HG03039 (cell line): ENCODE results near the gene UHRF1.
A peak's percentile ranks its signal among the peaks of the same experiment; 100 is the strongest.
"Not testable (repeated sequence)": the region's sequence is repeated elsewhere in the genome, so short reads cannot be mapped to it uniquely, and the experiment has no call there.

ENCODE experiments used
- ATAC-seq: cut with Tn5 transposase; IDR thresholded peaks from one replicate; pipeline ENCODE4 v1.9.1; 2021; ENCODE audit warnings: mild to moderate bottlenecking, moderate library complexity; ENCODE audit not compliant: unreplicated experiment

Gene UHRF1

GRCh38 chr19:4909156-4909896 is at the start of gene UHRF1:
Gene UHRF1 (plus strand): TSS chr19:4909501. CDS start chr19:4910886, 1,385 bp downstream.
- ATAC-seq: peak; percentile 4

DNA sequence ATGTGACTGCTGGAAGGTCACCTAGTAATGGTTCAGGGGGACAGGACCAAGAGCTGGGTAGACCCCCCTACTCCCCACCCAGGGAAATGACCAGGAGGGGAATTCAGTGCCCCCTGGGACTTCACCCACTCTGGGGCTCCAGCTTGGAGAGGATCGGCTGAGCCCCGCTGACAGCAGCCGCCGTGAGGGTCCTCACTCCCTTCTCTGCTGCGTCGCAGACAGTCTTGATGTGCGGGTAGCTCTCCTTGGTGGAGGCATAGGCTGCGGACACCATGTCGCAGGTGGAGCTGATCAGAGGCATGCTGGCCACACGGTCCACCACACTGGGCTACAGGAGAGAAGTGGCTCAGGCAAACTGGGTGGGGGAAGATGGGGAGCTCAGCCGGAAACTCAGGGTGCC is 49.6 kb upstream of the UHRF1 start:
- no peak for ATAC-seq

- ATAC-seq: no peak
Observed at GRCh38 chr19:4861147-4861546, 48.2 kb upstream of the UHRF1 start.

GRCh38 chr19:4866595-4867424 is 42.5 kb upstream of the UHRF1 start:
- ATAC-seq: no peak

DNA sequence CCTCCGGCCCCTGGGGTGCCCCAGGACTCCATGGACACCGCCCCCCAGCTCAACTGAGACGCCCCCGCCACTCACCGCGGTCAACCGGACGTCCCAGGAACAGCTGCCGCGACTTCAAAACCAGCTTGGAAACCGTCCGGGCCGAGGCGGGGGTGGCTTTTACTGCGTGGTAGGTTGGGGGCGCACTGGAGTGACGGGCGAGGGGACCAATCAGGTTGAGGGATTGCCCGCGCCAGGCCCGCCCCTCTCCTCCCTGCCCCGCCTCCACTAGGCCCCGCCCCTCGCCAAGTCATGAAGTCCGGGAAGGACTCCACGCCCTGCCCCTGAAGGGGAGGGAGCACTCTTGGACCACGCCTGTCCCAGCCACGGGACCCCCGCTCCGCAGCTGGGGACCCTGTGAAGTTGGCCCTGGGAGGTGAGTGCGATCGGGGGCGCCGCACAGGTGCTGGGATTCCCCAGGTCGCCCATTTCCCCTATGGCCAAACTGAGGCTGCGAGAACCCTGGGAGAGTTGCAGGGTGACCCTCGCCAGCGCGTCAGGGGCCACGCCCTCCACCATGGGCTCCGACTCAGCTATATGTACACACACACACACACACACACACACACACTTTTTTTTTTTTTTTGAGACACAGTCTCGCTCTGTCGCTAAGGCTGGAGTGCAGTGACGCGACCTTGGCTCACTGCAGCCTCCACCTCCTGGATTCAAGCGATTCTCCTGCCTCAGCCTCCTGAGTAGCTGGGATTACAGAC is 41.6 kb upstream of the UHRF1 start, which contains the start of gene PLIN3:
PLIN3 (minus strand) TSS at position 134 of the 752 bp plus-strand sequence. CDS start 6,273 bp downstream, outside the sequence.
- ATAC-seq: peak; percentile 76

DNA sequence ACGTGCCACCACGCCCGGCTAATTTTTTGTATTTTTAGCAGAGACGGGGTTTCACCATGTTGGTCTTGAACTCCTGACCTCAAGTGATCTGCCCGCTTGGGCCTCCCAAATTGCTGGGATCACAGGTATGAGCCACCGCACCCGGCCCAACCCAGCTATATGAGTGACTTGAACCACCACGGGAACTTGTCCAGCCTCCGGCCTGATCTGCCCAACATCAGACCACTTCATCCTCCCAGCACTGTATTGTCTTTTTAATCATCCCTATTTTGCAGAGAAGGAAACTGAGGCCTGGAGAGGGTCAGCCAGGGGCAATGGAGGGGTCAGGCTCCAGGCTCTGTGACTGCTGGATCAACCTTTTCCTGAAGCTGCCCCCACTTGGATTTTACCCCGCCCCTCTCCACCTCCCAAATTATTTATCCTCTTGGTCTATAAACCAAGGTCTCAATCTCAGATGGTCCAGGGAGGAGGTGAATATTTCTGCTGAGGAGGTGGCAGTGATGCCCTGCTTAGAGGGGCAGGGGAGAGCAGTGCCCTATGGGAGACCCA is 40.9 kb upstream of the UHRF1 start:
- no peak for ATAC-seq

- ATAC-seq: no peak
Observed at GRCh38 chr19:4870025-4870700, 39.1 kb upstream of the UHRF1 start.

DNA sequence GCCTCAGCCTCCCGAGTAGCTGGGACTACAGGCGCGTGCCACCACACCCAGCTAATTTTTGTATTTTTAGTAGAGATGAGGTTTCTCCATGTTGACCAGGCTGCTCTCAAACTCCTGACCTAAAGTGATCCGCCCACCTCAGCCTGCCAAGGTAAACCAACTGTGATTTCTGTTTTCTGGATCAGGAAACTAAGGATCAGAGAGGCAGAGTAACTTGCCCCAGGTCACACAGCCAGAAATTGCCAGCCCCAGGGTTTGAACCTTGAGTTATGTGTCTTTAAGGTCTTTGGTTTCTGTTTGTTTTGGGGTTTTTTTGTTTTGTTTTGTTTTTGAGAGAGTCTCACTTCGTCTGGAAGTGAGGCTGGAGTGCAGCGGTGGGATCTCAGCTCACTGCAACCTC is 37.6 kb upstream of the UHRF1 start:
- ATAC-seq: no peak

GRCh38 chr19:4873930-4874329 is 35.4 kb upstream of the UHRF1 start:
- ATAC-seq: no peak

GRCh38 chr19:4877753-4878490 is 31.4 kb upstream of the UHRF1 start:
- no peak for ATAC-seq

GRCh38 chr19:4878491-4878968 is 30.8 kb upstream of the UHRF1 start:
- no peak for ATAC-seq

GRCh38 chr19:4879041-4879440 is 30.3 kb upstream of the UHRF1 start:
- ATAC-seq: no peak

DNA sequence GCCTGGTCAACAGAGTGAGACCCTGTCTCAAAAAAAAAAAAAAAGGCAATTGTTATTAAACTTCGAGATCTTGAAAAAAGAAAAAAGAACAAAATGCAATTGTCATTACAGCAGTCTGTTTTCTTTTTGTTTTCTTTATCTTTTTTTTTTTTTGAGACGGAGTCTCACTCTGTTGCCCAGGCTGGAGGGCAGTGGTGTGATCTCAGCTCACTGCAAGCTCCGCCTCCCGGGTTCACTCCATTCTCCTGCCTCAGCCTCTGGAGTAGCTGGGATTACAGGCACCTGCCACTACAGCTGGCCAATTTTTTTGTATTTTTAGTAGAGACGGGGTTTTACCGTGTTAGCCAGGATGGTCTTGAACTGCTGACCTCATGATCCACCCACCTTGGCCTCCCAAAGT is 26.4 kb upstream of the UHRF1 start:
- ATAC-seq: not testable (repeated sequence)

DNA sequence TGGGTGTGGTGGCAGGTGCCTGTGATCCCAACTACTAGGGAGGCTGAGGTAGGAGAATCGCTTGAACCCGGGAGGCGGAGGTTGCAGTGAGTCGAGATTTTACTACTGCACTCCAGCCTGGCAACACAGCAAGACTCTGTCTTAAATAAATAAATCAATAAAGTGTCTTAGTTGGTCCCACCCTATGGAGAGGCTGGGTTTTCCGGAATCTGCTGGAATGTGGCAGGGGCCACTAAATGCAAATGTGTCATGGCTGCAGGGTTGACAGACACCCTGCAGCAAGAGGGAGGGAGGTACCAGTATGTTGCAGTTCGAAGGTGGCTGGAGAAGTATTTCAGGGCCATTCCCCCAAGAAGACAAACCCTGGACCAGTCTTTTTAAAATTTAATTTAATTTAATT is 24.3 kb upstream of the UHRF1 start:
- not testable (repeated sequence) for ATAC-seq

DNA sequence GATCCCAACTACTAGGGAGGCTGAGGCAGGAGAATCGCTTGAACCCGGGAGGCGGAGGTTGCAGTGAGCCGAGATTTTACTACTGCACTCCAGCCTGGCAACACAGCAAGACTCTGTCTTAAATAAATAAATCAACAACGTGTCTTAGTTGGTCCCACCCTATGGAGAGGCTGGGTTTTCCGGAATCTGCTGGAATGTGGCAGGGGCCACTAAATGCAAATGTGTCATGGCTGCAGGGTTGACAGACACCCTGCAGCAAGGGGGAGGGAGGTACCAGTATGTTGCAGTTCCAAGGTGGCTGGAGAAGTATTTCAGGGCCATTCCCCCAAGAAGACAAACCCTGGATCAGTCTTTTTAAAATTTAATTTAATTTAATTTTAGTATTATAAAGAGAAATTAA is 21.5 kb upstream of the UHRF1 start:
- ATAC-seq: not testable (repeated sequence)

DNA sequence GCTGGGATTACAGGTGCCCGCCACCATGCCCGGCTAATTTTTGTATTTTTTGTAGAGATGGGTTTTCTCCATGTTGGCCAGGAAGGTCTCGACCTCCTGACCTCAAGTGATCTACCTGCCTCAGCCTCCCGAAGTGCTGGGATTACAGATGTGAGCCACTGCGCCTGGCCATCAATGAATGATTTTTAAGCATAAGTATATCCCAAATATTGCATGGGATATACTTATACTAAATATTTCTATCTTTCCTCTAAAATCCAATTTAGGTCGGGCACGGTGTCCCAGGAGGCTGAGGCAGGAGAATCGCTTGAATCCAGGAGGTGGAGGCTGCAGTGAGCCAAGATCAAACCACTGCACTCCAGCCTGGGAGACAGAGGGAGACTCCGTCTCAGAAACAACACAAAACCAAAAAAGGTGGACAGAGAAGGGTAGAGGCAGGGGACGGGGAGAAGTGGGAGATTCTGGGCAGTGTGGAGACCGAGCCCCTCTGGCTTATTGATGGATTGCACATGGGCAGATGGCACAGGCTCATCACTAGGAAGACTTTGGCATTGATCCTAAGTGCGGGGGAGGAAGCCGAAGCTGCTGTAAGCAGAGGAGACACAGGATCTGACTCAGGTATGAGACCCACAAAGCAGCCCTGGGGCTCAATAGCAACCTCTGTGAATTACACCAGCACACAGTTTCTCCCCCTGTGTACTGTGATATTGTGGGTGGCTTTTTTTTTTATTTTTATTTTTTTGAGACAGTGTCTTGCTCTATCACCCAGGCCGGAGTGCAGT is 20.1 kb upstream of the UHRF1 start:
- no peak for ATAC-seq

GRCh38 chr19:4891066-4891465 is 18.2 kb upstream of the UHRF1 start:
- ATAC-seq: no peak

GRCh38 chr19:4892962-4893361 is 16.3 kb upstream of the UHRF1 start:
- ATAC-seq: not testable (repeated sequence)

DNA sequence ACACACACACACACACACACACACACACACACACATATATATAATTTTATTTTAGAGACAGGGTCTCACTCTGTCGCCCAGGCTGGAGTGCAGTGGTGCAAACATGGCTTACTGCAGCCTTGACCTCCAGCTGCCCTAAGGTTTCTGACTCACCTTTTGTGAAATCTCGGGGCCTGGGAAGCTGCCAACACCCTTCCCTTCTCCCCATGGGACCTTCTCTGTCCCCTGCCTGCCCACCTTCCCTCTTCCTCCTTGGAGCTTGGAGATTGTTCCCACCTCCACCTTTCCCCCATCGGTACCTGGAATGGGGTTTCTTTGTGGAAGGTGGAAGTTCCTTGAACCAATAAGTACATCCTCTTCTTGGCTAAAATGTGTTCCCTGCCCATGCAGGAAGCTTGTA is 12.9 kb upstream of the UHRF1 start:
- ATAC-seq: no peak
